Loucy (cell line): ENCODE data around the gene NCOA6.

Experiments
- H2AFZ ChIP-seq: fragments of 200-600 bp; sonication (generic); 2 replicates; pipeline ENCODE4 v1.6.0; 2016; ENCODE audit warnings: antibody characterized with exemption, mild to moderate bottlenecking, low read length, moderate library complexity
- H3F3A ChIP-seq: fragments of 200-600 bp; 2 replicates; pipeline ENCODE4 v1.6.0; 2016; ENCODE audit warnings: antibody characterized with exemption, low read depth, mild to moderate bottlenecking
- H3K27me3 ChIP-seq: fragments of 200-600 bp; sonication (generic); 2 replicates; pipeline ENCODE4 v1.6.1; 2014; ENCODE audit warnings: low read length, mild to moderate bottlenecking; ENCODE audit not compliant: insufficient read depth, poor library complexity, severe bottlenecking
- H3K36me3 ChIP-seq: fragments of 200-600 bp; sonication (generic); 2 replicates; pipeline ENCODE4 v1.6.1; 2016; ENCODE audit warnings: low read length; ENCODE audit not compliant: insufficient read depth
- H3K4me1 ChIP-seq: fragments of 200-600 bp; sonication (generic); 2 replicates; pipeline ENCODE4 v1.5.1; 2014; ENCODE audit warnings: low read length, mild to moderate bottlenecking; ENCODE audit not compliant: insufficient read depth, poor library complexity, severe bottlenecking
- H3K4me2 ChIP-seq: fragments of 200-600 bp; sonication (generic); 2 replicates; pipeline ENCODE4 v1.6.0; 2014; ENCODE audit warnings: antibody characterized with exemption, low read length, low read depth, mild to moderate bottlenecking; ENCODE audit not compliant: poor library complexity, severe bottlenecking
- H3K4me3 ChIP-seq: fragments of 200-600 bp; sonication (generic); 2 replicates; pipeline ENCODE4 v1.5.1; 2014; ENCODE audit warnings: low read length, mild to moderate bottlenecking, mixed read lengths; ENCODE audit not compliant: poor library complexity, severe bottlenecking
- H3K79me2 ChIP-seq: fragments of 200-600 bp; sonication (generic); 2 replicates; pipeline ENCODE4 v1.6.1; 2014; ENCODE audit warnings: low read length; ENCODE audit not compliant: insufficient read depth
- H3K9ac ChIP-seq: fragments of 200-600 bp; sonication (generic); 2 replicates; pipeline ENCODE4 v1.6.0; 2014; ENCODE audit warnings: mild to moderate bottlenecking, low read depth, low read length, moderate library complexity; ENCODE audit not compliant: poor library complexity, severe bottlenecking
- H3K9me2 ChIP-seq: fragments of 200-600 bp; sonication (generic); replicated peaks from 2 replicates; pipeline ENCODE4 v1.6.1; 2016; ENCODE audit warnings: low read depth, low read length, mixed read lengths
- H3K9me3 ChIP-seq: fragments of 200-600 bp; sonication (generic); 2 replicates; pipeline ENCODE4 v1.6.1; 2014; ENCODE audit warnings: mild to moderate bottlenecking, antibody characterized with exemption, low read length, low read depth; ENCODE audit not compliant: insufficient read depth
- H4K20me1 ChIP-seq: fragments of 200-600 bp; sonication (generic); 2 replicates; pipeline ENCODE4 v1.6.0; 2014; ENCODE audit warnings: antibody characterized with exemption, low read length, mild to moderate bottlenecking; ENCODE audit not compliant: insufficient read depth, poor library complexity, severe bottlenecking
- CTCF ChIP-seq: fragments of 200-600 bp; sonication (generic); conservative IDR thresholded peaks from 2 replicates; pipeline ENCODE4 v1.5.1; 2014; ENCODE audit warnings: mild to moderate bottlenecking, antibody characterized with exemption, low read length
- EZH2phosphoT487 ChIP-seq: fragments of 200-600 bp; IDR thresholded peaks from 2 replicates; pipeline ENCODE4 v1.6.1; 2018; ENCODE audit warnings: antibody characterized with exemption, mild to moderate bottlenecking, moderate library complexity, borderline replicate concordance

The NCOA6 gene

GRCh38 chr20:34861386-34862084, 36.1 kb upstream of the NCOA6 start:
- no peak overlapping the region for H2AFZ ChIP-seq
- no peaks in the 10 kb centered on the region for H3K9me3 ChIP-seq
- no peak for TF ChIP-seq CTCF
- TF ChIP-seq EZH2phosphoT487, result no peak
- no peaks in the 10 kb centered on the region for H3K4me1 ChIP-seq
- H3K9me2 ChIP-seq, result no peaks in the 10 kb centered on the region
- H3K27me3 ChIP-seq, result no peaks in the 10 kb centered on the region
- no peak overlapping the region for H3K4me3 ChIP-seq
- H4K20me1 ChIP-seq, result no peaks in the 10 kb centered on the region
- H3K79me2 ChIP-seq, result no peaks in the 10 kb centered on the region
- no peaks in the 10 kb centered on the region for H3F3A ChIP-seq
- no peaks in the 10 kb centered on the region for H3K36me3 ChIP-seq
- no peak overlapping the region for H3K4me2 ChIP-seq
- no peak overlapping the region for H3K9ac ChIP-seq

- Histone ChIP-seq H3K9me2 (no peaks in the 10 kb centered on the region), H3K4me1 (no peaks in the 10 kb centered on the region), H2AFZ (no peak overlapping the region), H3K79me2 (no peaks in the 10 kb centered on the region), H3K9me3 (no peaks in the 10 kb centered on the region), H3K36me3 (no peaks in the 10 kb centered on the region), H3K9ac (no peak overlapping the region), H3K4me2 (no peak overlapping the region), H3F3A (no peaks in the 10 kb centered on the region), H4K20me1 (no peaks in the 10 kb centered on the region), H3K27me3 (no peaks in the 10 kb centered on the region), H3K4me3 (no peak overlapping the region)
- no peak for TF ChIP-seq CTCF
- TF ChIP-seq EZH2phosphoT487, result no peak
These were observed 34.5 kb upstream of the NCOA6 start for GRCh38 chr20:34859826-34860545.

- Histone ChIP-seq H3K9ac (no peak overlapping the region), H3K4me2 (no peak overlapping the region), H3F3A (no peaks in the 10 kb centered on the region), H3K4me3 (no peak overlapping the region), H3K36me3 (no peaks in the 10 kb centered on the region), H2AFZ (no peak overlapping the region), H3K9me2 (no peaks in the 10 kb centered on the region), H3K9me3 (no peaks in the 10 kb centered on the region), H3K79me2 (no peaks in the 10 kb centered on the region), H3K4me1 (no peaks in the 10 kb centered on the region), H4K20me1 (no peaks in the 10 kb centered on the region), H3K27me3 (no peaks in the 10 kb centered on the region)
- TF ChIP-seq EZH2phosphoT487 (no peak), CTCF (no peak)
These were observed 33.9 kb upstream of the NCOA6 start for GRCh38 chr20:34859367-34859766.
